ENCODE results near the gene TEX36. TPM values are rescaled to one million over a fixed set of nuclear protein-coding genes. Genes with fewer than 3 reads are reported as not detected.
"Not testable (repeated sequence)": the region's sequence is repeated elsewhere in the genome, so short reads cannot be mapped to it uniquely, and the experiment has no call there.

The TEX36 gene
- total RNA-seq, 1 donor from 2014 or later, result not detected

GRCh38 chr10:125626671-125627070 is 56.3 kb downstream of the TEX36 start:
- no peak for FAIRE-seq

GRCh38 chr10:125625586-125625985 is 57.4 kb downstream of the TEX36 start:
- no peak for FAIRE-seq

More at GRCh38 chr10:125626671-125627070, 56.3 kb downstream of the TEX36 start:
- Histone ChIP-seq H3K36me3 (ENCODE audit: control insufficient read depth, insufficient read depth, low read length) (no peaks in the 10 kb centered on the region), H3K4me3 (ENCODE audit: low read depth, low read length) (no peak overlapping the region), H3K27me3 (ENCODE audit: control insufficient read depth, insufficient read depth, low read length) (peaks cover 4% of the 10 kb centered on the region)
- no peak for DNase-seq (ENCODE audit: low read depth)
- no peak for TF ChIP-seq CTCF (IDR thresholded peaks at IDR 0.05; ENCODE audit: insufficient read depth, low read length, severe bottlenecking)

GRCh38 chr10:125624800-125625199 is 58.2 kb downstream of the TEX36 start:
- no peaks in the 10 kb centered on the region for H3K36me3 ChIP-seq (ENCODE audit: control insufficient read depth, insufficient read depth, low read length)
- DNase-seq (ENCODE audit: low read depth) (no peak), FAIRE-seq (no peak)
- no peak for TF ChIP-seq CTCF (IDR thresholded peaks at IDR 0.05; ENCODE audit: insufficient read depth, low read length, severe bottlenecking)
- peaks cover 4% of the 10 kb centered on the region for H3K27me3 ChIP-seq (ENCODE audit: control insufficient read depth, insufficient read depth, low read length)
- no peak overlapping the region for H3K4me3 ChIP-seq (ENCODE audit: low read depth, low read length)

More at GRCh38 chr10:125625586-125625985, 57.4 kb downstream of the TEX36 start:
- no peaks in the 10 kb centered on the region for H3K36me3 ChIP-seq (ENCODE audit: control insufficient read depth, insufficient read depth, low read length)
- TF ChIP-seq CTCF (IDR thresholded peaks at IDR 0.05; ENCODE audit: insufficient read depth, low read length, severe bottlenecking), result no peak
- H3K4me3 ChIP-seq (ENCODE audit: low read depth, low read length), result no peak overlapping the region
- no peak for DNase-seq (ENCODE audit: low read depth)
- peaks cover 4% of the 10 kb centered on the region for H3K27me3 ChIP-seq (ENCODE audit: control insufficient read depth, insufficient read depth, low read length)

- no peak for DNase-seq (ENCODE audit: low read depth)
- TF ChIP-seq CTCF (IDR thresholded peaks at IDR 0.05; ENCODE audit: insufficient read depth, low read length, severe bottlenecking), result no peak
- no peak overlapping the region for H3K4me3 ChIP-seq (ENCODE audit: low read depth, low read length)
- H3K36me3 ChIP-seq (ENCODE audit: control insufficient read depth, insufficient read depth, low read length), result no peaks in the 10 kb centered on the region
- FAIRE-seq, result no peak
- H3K27me3 ChIP-seq (ENCODE audit: control insufficient read depth, insufficient read depth, low read length), result peaks cover 2% of the 10 kb centered on the region
Observed at GRCh38 chr10:125621052-125621451, 61.9 kb downstream of the TEX36 start.

GRCh38 chr10:125620401-125620800 is 62.6 kb downstream of the TEX36 start:
- H3K27me3 ChIP-seq (ENCODE audit: control insufficient read depth, insufficient read depth, low read length), result no peaks in the 10 kb centered on the region
- no peak for DNase-seq (ENCODE audit: low read depth)

GRCh38 chr10:125613062-125613461 is 69.9 kb downstream of the TEX36 start:
- H3K4me3 ChIP-seq (ENCODE audit: low read depth, low read length); DNase-seq (ENCODE audit: low read depth); FAIRE-seq; H3K36me3 ChIP-seq (ENCODE audit: control insufficient read depth, insufficient read depth, low read length); H3K27me3 ChIP-seq (ENCODE audit: control insufficient read depth, insufficient read depth, low read length): not testable (repeated sequence)

More at GRCh38 chr10:125620401-125620800, 62.6 kb downstream of the TEX36 start:
- no peak for TF ChIP-seq CTCF (IDR thresholded peaks at IDR 0.05; ENCODE audit: insufficient read depth, low read length, severe bottlenecking)
- Histone ChIP-seq H3K36me3 (ENCODE audit: control insufficient read depth, insufficient read depth, low read length) (no peaks in the 10 kb centered on the region), H3K4me3 (ENCODE audit: low read depth, low read length) (no peak overlapping the region)
- no peak for FAIRE-seq

Data from bronchial epithelial cell (primary cell).